ENCODE measurements around the gene PGAP6. TPM values are rescaled to one million over a fixed set of nuclear protein-coding genes. Genes with fewer than 3 reads are reported as not detected.
A peak's percentile ranks its signal among the peaks of the same experiment; 100 is the strongest.
"Not testable (repeated sequence)": the region's sequence is repeated elsewhere in the genome, so short reads cannot be mapped to it uniquely, and the experiment has no call there.

The PGAP6 gene
- total and polyA plus RNA-seq, 9 of the 15 experiments (the other 6 are each of a cell fraction or from before 2014, with no cell fraction given) = 0.45 to 50.2 (median 39.3) TPM

DNA sequence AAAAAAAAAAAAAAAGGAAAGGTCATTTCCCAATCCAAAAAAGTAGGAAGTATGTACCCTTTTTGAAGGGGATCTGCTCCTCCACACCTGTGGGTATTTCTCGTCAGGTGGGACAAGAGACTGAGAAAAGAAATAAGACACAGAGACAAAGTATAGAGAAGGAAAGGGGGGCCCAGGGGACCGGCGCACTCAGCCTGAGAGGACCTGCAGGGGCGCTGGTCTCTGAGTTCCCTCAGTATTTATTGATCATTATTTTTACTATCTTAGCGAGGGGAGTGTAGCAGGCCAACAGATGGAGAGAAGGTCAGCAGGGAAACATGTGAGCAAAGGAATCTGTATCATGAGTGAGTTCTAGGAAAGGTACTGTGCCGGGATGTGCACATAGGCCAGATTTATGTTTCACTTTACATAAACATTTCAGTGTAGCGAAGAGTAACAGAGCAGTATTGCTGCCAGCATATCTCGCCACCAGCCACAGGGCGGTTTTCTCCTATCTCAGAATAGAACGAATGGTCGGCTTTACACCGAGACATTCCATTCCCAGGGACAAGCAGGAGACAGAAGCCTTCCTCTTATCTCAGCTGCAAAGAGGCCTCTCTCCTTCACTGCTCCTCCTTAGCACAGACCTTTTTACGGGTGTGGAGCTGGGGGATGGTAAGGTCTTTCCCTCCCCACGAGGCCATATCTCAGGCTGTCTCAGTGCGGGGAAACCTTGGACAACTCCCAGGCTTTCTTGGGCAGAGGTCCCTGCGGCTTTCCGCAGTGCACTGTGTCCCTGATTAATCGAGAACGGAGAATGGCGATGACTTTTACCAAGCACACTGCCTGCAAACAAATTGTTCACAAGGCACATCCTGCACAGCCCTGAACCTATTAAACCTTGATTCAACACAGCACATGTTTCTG lies 6.2 kb upstream of the PGAP6 start (continued):
- TF ChIP-seq ZNF384 (IDR thresholded peaks at IDR 0.05; ENCODE audit: low read depth, low read length) = 0 out of 2 replicates have a peak, but pooled peaks have one; percentile 19
- peak; percentile 81; the same call in 1 of the 2 replicates for TF ChIP-seq PHF21A (IDR thresholded peaks at IDR 0.05; ENCODE audit: borderline replicate concordance, low read depth)
- TF ChIP-seq SMARCE1 (IDR thresholded peaks at IDR 0.05) = 0 out of 2 replicates have a peak, but pooled peaks have one; percentile 40
- TF ChIP-seq EP400 (IDR thresholded peaks at IDR 0.05) = peak; percentile 65; the same call in 1 of the 2 replicates
- TF ChIP-seq HDAC1 (IDR thresholded peaks at IDR 0.05) = peak in 1 of 2 experiments; percentile 44; a peak in 1 of 4 replicates
- TF ChIP-seq, protein P1, sequence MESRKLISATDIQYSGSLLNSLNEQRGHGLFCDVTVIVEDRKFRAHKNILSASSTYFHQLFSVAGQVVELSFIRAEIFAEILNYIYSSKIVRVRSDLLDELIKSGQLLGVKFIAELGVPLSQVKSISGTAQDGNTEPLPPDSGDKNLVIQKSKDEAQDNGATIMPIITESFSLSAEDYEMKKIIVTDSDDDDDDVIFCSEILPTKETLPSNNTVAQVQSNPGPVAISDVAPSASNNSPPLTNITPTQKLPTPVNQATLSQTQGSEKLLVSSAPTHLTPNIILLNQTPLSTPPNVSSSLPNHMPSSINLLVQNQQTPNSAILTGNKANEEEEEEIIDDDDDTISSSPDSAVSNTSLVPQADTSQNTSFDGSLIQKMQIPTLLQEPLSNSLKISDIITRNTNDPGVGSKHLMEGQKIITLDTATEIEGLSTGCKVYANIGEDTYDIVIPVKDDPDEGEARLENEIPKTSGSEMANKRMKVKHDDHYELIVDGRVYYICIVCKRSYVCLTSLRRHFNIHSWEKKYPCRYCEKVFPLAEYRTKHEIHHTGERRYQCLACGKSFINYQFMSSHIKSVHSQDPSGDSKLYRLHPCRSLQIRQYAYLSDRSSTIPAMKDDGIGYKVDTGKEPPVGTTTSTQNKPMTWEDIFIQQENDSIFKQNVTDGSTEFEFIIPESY (CRISPR knock-in tag; IDR thresholded peaks at IDR 0.05) = peak; percentile 34; the same call in 1 of the 2 replicates
- TF ChIP-seq, protein P2, sequence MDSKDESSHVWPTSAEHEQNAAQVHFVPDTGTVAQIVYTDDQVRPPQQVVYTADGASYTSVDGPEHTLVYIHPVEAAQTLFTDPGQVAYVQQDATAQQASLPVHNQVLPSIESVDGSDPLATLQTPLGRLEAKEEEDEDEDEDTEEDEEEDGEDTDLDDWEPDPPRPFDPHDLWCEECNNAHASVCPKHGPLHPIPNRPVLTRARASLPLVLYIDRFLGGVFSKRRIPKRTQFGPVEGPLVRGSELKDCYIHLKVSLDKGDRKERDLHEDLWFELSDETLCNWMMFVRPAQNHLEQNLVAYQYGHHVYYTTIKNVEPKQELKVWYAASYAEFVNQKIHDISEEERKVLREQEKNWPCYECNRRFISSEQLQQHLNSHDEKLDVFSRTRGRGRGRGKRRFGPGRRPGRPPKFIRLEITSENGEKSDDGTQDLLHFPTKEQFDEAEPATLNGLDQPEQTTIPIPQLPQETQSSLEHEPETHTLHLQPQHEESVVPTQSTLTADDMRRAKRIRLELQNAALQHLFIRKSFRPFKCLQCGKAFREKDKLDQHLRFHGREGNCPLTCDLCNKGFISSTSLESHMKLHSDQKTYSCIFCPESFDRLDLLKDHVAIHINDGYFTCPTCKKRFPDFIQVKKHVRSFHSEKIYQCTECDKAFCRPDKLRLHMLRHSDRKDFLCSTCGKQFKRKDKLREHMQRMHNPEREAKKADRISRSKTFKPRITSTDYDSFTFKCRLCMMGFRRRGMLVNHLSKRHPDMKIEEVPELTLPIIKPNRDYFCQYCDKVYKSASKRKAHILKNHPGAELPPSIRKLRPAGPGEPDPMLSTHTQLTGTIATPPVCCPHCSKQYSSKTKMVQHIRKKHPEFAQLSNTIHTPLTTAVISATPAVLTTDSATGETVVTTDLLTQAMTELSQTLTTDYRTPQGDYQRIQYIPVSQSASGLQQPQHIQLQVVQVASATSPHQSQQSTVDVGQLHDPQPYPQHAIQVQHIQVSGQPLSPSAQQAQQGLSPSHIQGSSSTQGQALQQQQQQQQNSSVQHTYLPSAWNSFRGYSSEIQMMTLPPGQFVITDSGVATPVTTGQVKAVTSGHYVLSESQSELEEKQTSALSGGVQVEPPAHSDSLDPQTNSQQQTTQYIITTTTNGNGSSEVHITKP (IDR thresholded peaks at IDR 0.05; ENCODE audit: partially characterized antibody) = peak; percentile 72
- peak; percentile 50; the same call in 1 of the 2 replicates for TF ChIP-seq SMAD4 (CRISPR knock-in tag; conservative IDR thresholded peaks at IDR 0.05)
- 0 out of 2 replicates have a peak, but pooled peaks have one; percentile 16 for TF ChIP-seq SP1 (CRISPR knock-in tag; IDR thresholded peaks at IDR 0.05)
- TF ChIP-seq TEAD4 (IDR thresholded peaks at IDR 0.05; ENCODE audit: low read length) = peak; percentile 43
- not testable (repeated sequence) for TF ChIP-seq TEAD4 (CRISPR knock-in tag; IDR thresholded peaks at IDR 0.05; ENCODE audit: borderline replicate concordance)
- peak; percentile 77; the same call in 1 of the 2 replicates for TF ChIP-seq ZNF444 (CRISPR knock-in tag; IDR thresholded peaks at IDR 0.05)
- TF ChIP-seq ZBTB17 (CRISPR knock-in tag; IDR thresholded peaks at IDR 0.05) = 0 out of 2 replicates have a peak, but pooled peaks have one; percentile 53
- TF ChIP-seq RBBP5 (IDR thresholded peaks at IDR 0.05; ENCODE audit: borderline replicate concordance, insufficient read depth, low read length, poor library complexity, severe bottlenecking) = peak; percentile 41
- peak; percentile 68 for TF ChIP-seq NCOR1 (IDR thresholded peaks at IDR 0.05)
- TF ChIP-seq, protein P3, sequence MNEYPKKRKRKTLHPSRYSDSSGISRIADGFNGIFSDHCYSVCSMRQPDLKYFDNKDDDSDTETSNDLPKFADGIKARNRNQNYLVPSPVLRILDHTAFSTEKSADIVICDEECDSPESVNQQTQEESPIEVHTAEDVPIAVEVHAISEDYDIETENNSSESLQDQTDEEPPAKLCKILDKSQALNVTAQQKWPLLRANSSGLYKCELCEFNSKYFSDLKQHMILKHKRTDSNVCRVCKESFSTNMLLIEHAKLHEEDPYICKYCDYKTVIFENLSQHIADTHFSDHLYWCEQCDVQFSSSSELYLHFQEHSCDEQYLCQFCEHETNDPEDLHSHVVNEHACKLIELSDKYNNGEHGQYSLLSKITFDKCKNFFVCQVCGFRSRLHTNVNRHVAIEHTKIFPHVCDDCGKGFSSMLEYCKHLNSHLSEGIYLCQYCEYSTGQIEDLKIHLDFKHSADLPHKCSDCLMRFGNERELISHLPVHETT (CRISPR knock-in tag; conservative IDR thresholded peaks at IDR 0.05 in 1 of 2, IDR thresholded peaks at IDR 0.05 in 1 of 2) = 0 out of 4 replicates have a peak, but pooled peaks of 1 of the 2 experiments have one; percentile 18
- peak; percentile 62 for TF ChIP-seq TCF3 (CRISPR knock-in tag; IDR thresholded peaks at IDR 0.05)

All from K562 (cell line).